ENCODE results near the gene WDR38. TPM values are rescaled to one million over a fixed set of nuclear protein-coding genes. Genes with fewer than 3 reads are reported as not detected.

The WDR38 gene
- total and polyA plus RNA-seq, 2 of the 13 experiments (the other 11 are each of a cell fraction or from before 2014, with no cell fraction given): not detected

DNA sequence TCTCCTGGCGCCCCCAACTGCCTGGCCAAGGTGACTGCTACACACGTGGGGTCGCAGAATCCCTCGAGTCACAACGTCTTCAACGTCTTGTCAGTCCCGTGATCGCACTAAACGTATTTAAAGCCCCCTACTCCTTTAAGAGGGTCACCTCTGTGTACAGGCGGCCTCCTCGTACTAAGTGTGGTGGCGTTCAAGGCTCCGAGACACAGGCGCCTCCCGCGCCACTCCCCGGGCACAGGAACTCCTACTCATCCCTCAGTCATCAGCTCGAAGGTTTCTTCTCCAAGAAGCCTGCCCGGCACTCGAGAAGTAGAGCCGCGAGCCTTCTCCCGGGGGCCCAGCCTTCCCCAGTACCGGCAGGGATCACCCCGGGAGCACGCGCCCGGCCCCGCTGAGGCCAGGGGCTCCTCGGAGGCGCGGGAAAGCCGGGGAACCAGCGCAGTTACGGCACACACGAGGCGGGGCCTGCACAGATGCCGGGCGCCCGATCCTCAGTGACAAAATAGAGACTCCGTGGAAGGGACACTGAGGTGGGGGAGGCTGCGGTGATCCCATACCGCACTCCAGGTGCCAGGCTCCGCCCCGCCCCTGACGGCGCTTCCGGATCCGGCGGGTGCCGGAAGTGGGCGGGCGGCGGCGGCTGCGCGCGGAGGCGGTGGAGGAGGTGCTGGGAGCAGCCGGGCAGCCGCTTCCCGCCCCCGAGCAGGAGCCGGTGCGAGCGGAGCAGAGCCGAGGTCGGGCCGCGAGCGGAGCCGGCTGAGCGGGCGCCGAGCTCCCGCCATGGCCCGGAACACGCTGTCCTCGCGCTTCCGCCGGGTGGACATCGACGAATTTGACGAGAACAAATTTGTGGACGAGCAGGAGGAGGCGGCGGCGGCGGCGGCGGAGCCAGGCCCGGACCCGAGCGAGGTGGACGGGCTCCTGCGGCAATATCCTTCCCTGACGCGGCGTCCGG lies 15.5 kb downstream of the WDR38 start (continued):
- TF ChIP-seq, protein P1, sequence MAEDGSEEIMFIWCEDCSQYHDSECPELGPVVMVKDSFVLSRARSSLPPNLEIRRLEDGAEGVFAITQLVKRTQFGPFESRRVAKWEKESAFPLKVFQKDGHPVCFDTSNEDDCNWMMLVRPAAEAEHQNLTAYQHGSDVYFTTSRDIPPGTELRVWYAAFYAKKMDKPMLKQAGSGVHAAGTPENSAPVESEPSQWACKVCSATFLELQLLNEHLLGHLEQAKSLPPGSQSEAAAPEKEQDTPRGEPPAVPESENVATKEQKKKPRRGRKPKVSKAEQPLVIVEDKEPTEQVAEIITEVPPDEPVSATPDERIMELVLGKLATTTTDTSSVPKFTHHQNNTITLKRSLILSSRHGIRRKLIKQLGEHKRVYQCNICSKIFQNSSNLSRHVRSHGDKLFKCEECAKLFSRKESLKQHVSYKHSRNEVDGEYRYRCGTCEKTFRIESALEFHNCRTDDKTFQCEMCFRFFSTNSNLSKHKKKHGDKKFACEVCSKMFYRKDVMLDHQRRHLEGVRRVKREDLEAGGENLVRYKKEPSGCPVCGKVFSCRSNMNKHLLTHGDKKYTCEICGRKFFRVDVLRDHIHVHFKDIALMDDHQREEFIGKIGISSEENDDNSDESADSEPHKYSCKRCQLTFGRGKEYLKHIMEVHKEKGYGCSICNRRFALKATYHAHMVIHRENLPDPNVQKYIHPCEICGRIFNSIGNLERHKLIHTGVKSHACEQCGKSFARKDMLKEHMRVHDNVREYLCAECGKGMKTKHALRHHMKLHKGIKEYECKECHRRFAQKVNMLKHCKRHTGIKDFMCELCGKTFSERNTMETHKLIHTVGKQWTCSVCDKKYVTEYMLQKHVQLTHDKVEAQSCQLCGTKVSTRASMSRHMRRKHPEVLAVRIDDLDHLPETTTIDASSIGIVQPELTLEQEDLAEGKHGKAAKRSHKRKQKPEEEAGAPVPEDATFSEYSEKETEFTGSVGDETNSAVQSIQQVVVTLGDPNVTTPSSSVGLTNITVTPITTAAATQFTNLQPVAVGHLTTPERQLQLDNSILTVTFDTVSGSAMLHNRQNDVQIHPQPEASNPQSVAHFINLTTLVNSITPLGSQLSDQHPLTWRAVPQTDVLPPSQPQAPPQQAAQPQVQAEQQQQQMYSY (CRISPR knock-in tag; IDR thresholded peaks at IDR 0.05): peak; percentile 74; the same call in 1 of the 2 replicates
- peak; percentile 28; the same call in 1 of the 2 replicates for TF ChIP-seq RXRB (CRISPR knock-in tag; IDR thresholded peaks at IDR 0.05; ENCODE audit: borderline replicate concordance)
- TF ChIP-seq THAP7 (CRISPR knock-in tag; IDR thresholded peaks at IDR 0.05): 0 out of 2 replicates have a peak, but pooled peaks have one; percentile 46
- peak; percentile 71 for TF ChIP-seq HOXA3 (CRISPR knock-in tag; IDR thresholded peaks at IDR 0.05)
- TF ChIP-seq PCBP2 (optimal IDR thresholded peaks at IDR 0.05; ENCODE audit: low read depth, low read length, poor library complexity, severe bottlenecking): no peak
- no peak for TF ChIP-seq ZSCAN5A (CRISPR knock-in tag; IDR thresholded peaks at IDR 0.05; ENCODE audit: borderline replicate concordance)
- 0 out of 2 replicates have a peak, but pooled peaks have one; percentile 18 for TF ChIP-seq FOSL1 (CRISPR knock-in tag; IDR thresholded peaks at IDR 0.05; ENCODE audit: borderline replicate concordance)
- TF ChIP-seq ZBTB20 (CRISPR knock-in tag; IDR thresholded peaks at IDR 0.05; ENCODE audit: borderline replicate concordance, low read depth): 0 out of 2 replicates have a peak, but pooled peaks have one; percentile 35
- peak; percentile 81; the same call in 1 of the 2 replicates for TF ChIP-seq KDM5B (CRISPR knock-in tag; IDR thresholded peaks at IDR 0.05; ENCODE audit: borderline replicate concordance)
- no peak for TF ChIP-seq ZNF790 (CRISPR knock-in tag; IDR thresholded peaks at IDR 0.05; ENCODE audit: borderline replicate concordance)
- 0 out of 2 replicates have a peak, but pooled peaks have one; percentile 44 for TF ChIP-seq RXRA (CRISPR knock-in tag; IDR thresholded peaks at IDR 0.05)
- TF ChIP-seq THYN1 (CRISPR knock-in tag; IDR thresholded peaks at IDR 0.05; ENCODE audit: borderline replicate concordance, low read depth): no peak
- TF ChIP-seq CEBPB (IDR thresholded peaks at IDR 0.05; ENCODE audit: borderline replicate concordance, low read depth, low read length): no peak
- TF ChIP-seq, protein P2, sequence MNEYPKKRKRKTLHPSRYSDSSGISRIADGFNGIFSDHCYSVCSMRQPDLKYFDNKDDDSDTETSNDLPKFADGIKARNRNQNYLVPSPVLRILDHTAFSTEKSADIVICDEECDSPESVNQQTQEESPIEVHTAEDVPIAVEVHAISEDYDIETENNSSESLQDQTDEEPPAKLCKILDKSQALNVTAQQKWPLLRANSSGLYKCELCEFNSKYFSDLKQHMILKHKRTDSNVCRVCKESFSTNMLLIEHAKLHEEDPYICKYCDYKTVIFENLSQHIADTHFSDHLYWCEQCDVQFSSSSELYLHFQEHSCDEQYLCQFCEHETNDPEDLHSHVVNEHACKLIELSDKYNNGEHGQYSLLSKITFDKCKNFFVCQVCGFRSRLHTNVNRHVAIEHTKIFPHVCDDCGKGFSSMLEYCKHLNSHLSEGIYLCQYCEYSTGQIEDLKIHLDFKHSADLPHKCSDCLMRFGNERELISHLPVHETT (CRISPR knock-in tag; conservative IDR thresholded peaks at IDR 0.05): peak; percentile 75; the same call in 1 of the 2 replicates
- TF ChIP-seq ZBTB7A (CRISPR knock-in tag; IDR thresholded peaks at IDR 0.05): peak; percentile 40; the same call in 1 of the 2 replicates
- peak; percentile 30; the same call in 1 of the 2 replicates for TF ChIP-seq REPIN1 (CRISPR knock-in tag; IDR thresholded peaks at IDR 0.05; ENCODE audit: borderline replicate concordance, low read depth)
- TF ChIP-seq, protein P3, sequence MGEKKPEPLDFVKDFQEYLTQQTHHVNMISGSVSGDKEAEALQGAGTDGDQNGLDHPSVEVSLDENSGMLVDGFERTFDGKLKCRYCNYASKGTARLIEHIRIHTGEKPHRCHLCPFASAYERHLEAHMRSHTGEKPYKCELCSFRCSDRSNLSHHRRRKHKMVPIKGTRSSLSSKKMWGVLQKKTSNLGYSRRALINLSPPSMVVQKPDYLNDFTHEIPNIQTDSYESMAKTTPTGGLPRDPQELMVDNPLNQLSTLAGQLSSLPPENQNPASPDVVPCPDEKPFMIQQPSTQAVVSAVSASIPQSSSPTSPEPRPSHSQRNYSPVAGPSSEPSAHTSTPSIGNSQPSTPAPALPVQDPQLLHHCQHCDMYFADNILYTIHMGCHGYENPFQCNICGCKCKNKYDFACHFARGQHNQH (CRISPR knock-in tag; IDR thresholded peaks at IDR 0.05): peak; percentile 20
- peak; percentile 93 for TF ChIP-seq PHF8 (CRISPR knock-in tag; IDR thresholded peaks at IDR 0.05)
